Type B pancreatic cell (in vitro differentiated cells): ENCODE data around the gene ATP13A2. TPM values are rescaled to one million over a fixed set of nuclear protein-coding genes. Genes with fewer than 3 reads are reported as not detected.

Experiments
- DNase-seq: peaks from one replicate; pipeline ENCODE4 v3.0.0; 2021; ENCODE audit warnings: mixed read lengths; ENCODE audit not compliant: unreplicated experiment; ENCODE audit errors: extremely low spot score
- H3K27ac Mint-ChIP-seq: 2 replicates; pipeline ENCODE4 v1.8.0; 2021; ENCODE audit warnings: mild to moderate bottlenecking, mixed read lengths
- H3K27me3 Mint-ChIP-seq: 2 replicates; pipeline ENCODE4 v1.8.0; 2021; ENCODE audit warnings: mixed read lengths
- H3K36me3 Mint-ChIP-seq: 2 replicates; pipeline ENCODE4 v1.8.0; 2021; ENCODE audit warnings: mixed read lengths
- H3K4me1 Mint-ChIP-seq: one replicate; pipeline ENCODE4 v1.8.0; 2021; ENCODE audit warnings: mixed read lengths; ENCODE audit not compliant: unreplicated experiment
- H3K4me3 Mint-ChIP-seq: 2 replicates; pipeline ENCODE4 v1.8.0; 2021; ENCODE audit warnings: mild to moderate bottlenecking, mixed read lengths
- H3K9me3 Mint-ChIP-seq: 2 replicates; pipeline ENCODE4 v1.8.0; 2021; ENCODE audit warnings: mixed read lengths
- total RNA-seq: library from RNA; stranded (reverse); gene quantifications from 2 replicates; pipeline ENCODE4 v1.2.1, GENCODE V29; 2021; ENCODE audit warnings: low replicate concordance
- TF ChIP-seq, protein P1 (sequence below): fragments of 200-600 bp; sonication (generic); conservative IDR thresholded peaks from 2 replicates; pipeline ENCODE4 v1.5.0; 2021; ENCODE audit warnings: antibody characterized with exemption, mild to moderate bottlenecking

ATP13A2 gene
- total RNA-seq, 1 donor from 2014 or later = 66.4 TPM

- Mint-ChIP-seq H3K36me3 (no peaks in the 10 kb centered on the region), H3K27ac (peak overlapping the region; percentile 43), H3K9me3 (no peaks in the 10 kb centered on the region), H3K27me3 (no peaks in the 10 kb centered on the region), H3K4me3 (no peak overlapping the region), H3K4me1 (peaks cover 21% of the 10 kb centered on the region)
- no peak for DNase-seq
- TF ChIP-seq, protein P1, sequence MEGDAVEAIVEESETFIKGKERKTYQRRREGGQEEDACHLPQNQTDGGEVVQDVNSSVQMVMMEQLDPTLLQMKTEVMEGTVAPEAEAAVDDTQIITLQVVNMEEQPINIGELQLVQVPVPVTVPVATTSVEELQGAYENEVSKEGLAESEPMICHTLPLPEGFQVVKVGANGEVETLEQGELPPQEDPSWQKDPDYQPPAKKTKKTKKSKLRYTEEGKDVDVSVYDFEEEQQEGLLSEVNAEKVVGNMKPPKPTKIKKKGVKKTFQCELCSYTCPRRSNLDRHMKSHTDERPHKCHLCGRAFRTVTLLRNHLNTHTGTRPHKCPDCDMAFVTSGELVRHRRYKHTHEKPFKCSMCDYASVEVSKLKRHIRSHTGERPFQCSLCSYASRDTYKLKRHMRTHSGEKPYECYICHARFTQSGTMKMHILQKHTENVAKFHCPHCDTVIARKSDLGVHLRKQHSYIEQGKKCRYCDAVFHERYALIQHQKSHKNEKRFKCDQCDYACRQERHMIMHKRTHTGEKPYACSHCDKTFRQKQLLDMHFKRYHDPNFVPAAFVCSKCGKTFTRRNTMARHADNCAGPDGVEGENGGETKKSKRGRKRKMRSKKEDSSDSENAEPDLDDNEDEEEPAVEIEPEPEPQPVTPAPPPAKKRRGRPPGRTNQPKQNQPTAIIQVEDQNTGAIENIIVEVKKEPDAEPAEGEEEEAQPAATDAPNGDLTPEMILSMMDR = no peak
Measured at GRCh38 chr1:16972189-16972895, 39.4 kb downstream of the ATP13A2 start.

DNA sequence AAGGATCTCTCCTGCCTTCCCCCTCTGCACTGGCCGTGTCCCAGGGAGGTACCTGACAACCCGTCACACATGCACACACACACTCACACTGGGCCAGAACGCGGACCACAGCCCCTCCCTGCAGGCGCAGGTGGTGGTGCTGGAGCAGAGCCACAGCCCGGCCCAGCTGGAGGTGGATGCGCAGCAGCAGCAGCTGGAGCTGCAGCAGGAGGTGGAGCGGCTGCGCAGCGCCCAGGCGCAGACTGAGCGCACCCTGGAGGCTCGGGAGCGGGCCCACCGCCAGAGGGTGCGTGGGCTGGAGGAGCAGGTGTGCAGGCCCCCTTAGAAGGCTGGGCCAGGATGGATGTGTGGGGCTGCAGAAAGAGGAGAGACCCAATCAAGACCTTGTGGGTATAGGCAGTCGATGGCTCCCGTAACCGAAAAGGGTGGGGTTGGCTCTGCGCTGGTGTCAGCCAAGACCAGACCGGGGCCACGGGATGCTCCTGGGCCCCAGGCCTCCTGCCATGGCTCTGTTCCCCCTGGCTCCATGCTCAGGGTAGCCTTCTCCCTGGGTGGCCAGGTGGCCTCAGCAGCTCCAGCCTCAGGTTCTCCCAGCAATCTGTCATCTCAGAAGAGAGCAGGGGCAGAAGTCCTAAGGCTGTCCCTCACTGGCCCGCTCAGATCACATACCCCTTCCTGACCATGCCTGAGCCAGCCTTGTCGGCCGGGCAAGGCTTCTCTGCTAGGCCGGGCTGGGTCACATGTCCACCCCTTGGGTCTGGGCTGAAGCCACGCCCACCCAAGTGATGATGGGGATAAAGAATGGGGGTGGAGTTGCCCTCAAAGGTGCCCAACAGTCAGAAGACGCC, 40.2 kb downstream of the ATP13A2 start:
- H3K9me3 Mint-ChIP-seq = no peaks in the 10 kb centered on the region
- H3K27ac Mint-ChIP-seq = no peak overlapping the region
- H3K4me1 Mint-ChIP-seq = peaks cover 18% of the 10 kb centered on the region
- no peak for DNase-seq
- no peak overlapping the region for H3K4me3 Mint-ChIP-seq
- TF ChIP-seq, protein P1 = no peak
- no peaks in the 10 kb centered on the region for H3K27me3 Mint-ChIP-seq
- no peaks in the 10 kb centered on the region for H3K36me3 Mint-ChIP-seq

- Mint-ChIP-seq H3K36me3 (peaks cover 2% of the 10 kb centered on the region), H3K27me3 (no peaks in the 10 kb centered on the region), H3K4me1 (peaks cover 11% of the 10 kb centered on the region), H3K4me3 (no peak overlapping the region), H3K9me3 (no peaks in the 10 kb centered on the region), H3K27ac (peak overlapping the region; percentile 4)
- DNase-seq = no peak
- TF ChIP-seq, protein P1 = no peak
Measured at GRCh38 chr1:16970132-16970910, 41.4 kb downstream of the ATP13A2 start.

DNA sequence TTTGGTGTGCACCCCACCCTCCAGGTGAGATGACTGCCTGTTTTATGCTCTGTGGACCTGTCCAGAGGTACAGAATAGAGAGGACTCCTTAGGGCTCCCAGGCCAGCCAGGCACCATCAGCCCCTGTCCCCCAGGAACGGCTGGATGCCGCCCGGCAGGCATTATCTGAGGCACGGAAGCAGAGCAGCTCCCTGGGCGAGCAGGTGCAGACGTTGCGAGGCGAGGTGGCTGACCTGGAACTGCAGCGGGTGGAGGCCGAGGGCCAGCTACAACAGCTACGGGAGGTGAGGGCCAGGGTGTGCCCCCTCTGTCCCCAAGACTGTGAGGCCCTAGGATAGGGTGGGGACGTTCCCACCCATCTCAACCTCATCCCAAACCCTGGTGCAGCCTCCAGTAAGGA, 42.1 kb downstream of the ATP13A2 start:
- H3K36me3 Mint-ChIP-seq = peaks cover 4% of the 10 kb centered on the region
- H3K9me3 Mint-ChIP-seq = no peaks in the 10 kb centered on the region
- no peak for DNase-seq
- peak overlapping the region; percentile 4 for H3K27ac Mint-ChIP-seq
- H3K4me3 Mint-ChIP-seq = no peak overlapping the region
- peaks cover 11% of the 10 kb centered on the region for H3K4me1 Mint-ChIP-seq
- H3K27me3 Mint-ChIP-seq = no peaks in the 10 kb centered on the region
- TF ChIP-seq, protein P1 = no peak

DNA sequence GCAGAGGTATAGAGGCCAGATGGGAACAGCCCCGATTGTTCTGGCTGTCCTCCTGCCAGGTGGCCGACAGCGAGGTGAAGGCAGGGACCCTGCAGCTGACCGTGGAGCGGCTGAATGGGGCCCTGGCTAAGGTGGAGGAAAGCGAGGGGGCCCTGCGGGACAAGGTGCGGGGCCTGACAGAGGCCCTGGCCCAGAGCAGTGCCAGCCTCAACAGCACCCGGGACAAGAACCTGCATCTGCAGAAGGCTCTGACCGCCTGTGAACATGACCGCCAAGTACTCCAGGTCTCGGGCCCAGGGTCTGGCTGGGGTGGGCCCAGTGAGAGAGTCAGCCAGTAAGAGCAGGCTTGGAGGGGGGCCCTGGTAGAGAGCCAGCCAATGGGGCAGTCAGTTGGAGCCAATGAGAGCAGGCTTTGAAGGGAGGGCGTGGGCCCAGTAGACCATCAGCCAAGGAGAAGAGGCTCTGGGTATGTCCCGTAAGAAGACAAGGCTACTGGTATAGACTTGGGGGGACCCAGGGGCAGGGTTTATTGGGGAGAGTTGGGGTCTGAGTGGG, 42.6 kb downstream of the ATP13A2 start:
- no peak overlapping the region for H3K27ac Mint-ChIP-seq
- DNase-seq = no peak
- H3K27me3 Mint-ChIP-seq = no peaks in the 10 kb centered on the region
- TF ChIP-seq, protein P1 = no peak
- H3K4me3 Mint-ChIP-seq = no peak overlapping the region
- H3K9me3 Mint-ChIP-seq = no peaks in the 10 kb centered on the region
- H3K4me1 Mint-ChIP-seq = peaks cover 11% of the 10 kb centered on the region
- H3K36me3 Mint-ChIP-seq = peaks cover 4% of the 10 kb centered on the region
